ENCODE results near the gene AFF4. TPM values are rescaled to one million over a fixed set of nuclear protein-coding genes. Genes with fewer than 3 reads are reported as not detected.

The AFF4 gene
- total RNA-seq, 2 experiments from 2014 or later = 21.6 to 42.4 TPM

- POLR2A ChIA-PET = interaction anchor here (0.6 kb wide), 1 partner anchor 23 kb away, joined by 3 read pairs; no protein-coding TSS in a partner anchor
- no TSS peak for BruUV-seq (replicated peaks)
- CTCF ChIA-PET (ENCODE audit: unreplicated experiment) = no interaction called here
These were observed 125.6 kb downstream of the AFF4 start for GRCh38 chr5:132837868-132838267.

DNA sequence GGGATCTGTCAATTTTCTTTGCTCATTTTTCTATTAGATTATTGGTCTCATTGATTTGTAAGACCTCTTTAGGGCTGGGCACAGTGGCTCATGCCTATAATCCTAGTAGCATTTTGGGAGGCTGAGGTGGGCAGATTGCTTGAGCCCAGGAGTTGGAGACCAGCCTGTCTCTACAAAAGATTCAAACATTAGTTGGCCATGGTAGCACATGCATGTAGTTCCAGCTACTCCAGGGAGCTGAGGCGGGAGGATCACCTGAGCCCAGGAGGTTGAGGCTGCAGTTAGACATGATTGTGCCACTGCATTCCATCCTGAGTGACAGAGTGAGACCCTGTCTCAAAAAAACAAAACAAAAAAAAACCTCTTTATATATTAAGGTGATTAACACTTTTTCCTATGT is 126.6 kb downstream of the AFF4 start:
- DNase-seq (ENCODE audit: low spot score) = no peak
- BruUV-seq (replicated peaks) = no TSS peak
- TF ChIP-seq CTCF (conservative IDR thresholded peaks at IDR 0.05; ENCODE audit: low read length) (no peak), EZH2phosphoT487 (IDR thresholded peaks at IDR 0.05; ENCODE audit: borderline replicate concordance, low read depth, low read length) (no peak)
- no peaks in the 10 kb centered on the region for H3K9me2 ChIP-seq (ENCODE audit: insufficient read depth, low read length)
- no peaks in the 10 kb centered on the region for H4K20me1 ChIP-seq (ENCODE audit: insufficient read depth, low read length)
- intact Hi-C loops (cut with micrococcal nuclease; ENCODE audit: unreplicated experiment) = loop anchor here (10.0 kb wide), 1 partner anchor 458 kb away; no protein-coding TSS in a partner anchor
- POLR2A ChIA-PET = no interaction called here
- no peaks in the 10 kb centered on the region for H3K79me2 ChIP-seq (ENCODE audit: insufficient read depth, low read depth, low read length)
- no peaks in the 10 kb centered on the region for H3K9me3 ChIP-seq (ENCODE audit: low read length)
- no peak overlapping the region for H3K27ac ChIP-seq (ENCODE audit: low read depth, low read length, poor library complexity, severe bottlenecking)
- no peak overlapping the region for H3K4me3 ChIP-seq (ENCODE audit: low read depth, low read length, poor library complexity, severe bottlenecking)
- H3K4me1 ChIP-seq (ENCODE audit: insufficient read depth, low read length, poor library complexity, severe bottlenecking) = no peaks in the 10 kb centered on the region
- no peak overlapping the region for H2AFZ ChIP-seq (ENCODE audit: low read length)
- CTCF ChIA-PET (ENCODE audit: unreplicated experiment) = no interaction called here
- no peaks in the 10 kb centered on the region for H3K36me3 ChIP-seq (ENCODE audit: insufficient read depth, low read length)
- no peak overlapping the region for H3K4me2 ChIP-seq (ENCODE audit: low read length)

More at GRCh38 chr5:132837868-132838267, 125.6 kb downstream of the AFF4 start:
- H2AFZ ChIP-seq (ENCODE audit: low read length) = no peak overlapping the region
- no peaks in the 10 kb centered on the region for H3K9me2 ChIP-seq (ENCODE audit: insufficient read depth, low read length)
- H3K79me2 ChIP-seq (ENCODE audit: insufficient read depth, low read depth, low read length) = no peaks in the 10 kb centered on the region
- no peak overlapping the region for H3K4me2 ChIP-seq (ENCODE audit: low read length)
- H3K9me3 ChIP-seq (ENCODE audit: low read length) = no peaks in the 10 kb centered on the region
- no peak for TF ChIP-seq EZH2phosphoT487 (IDR thresholded peaks at IDR 0.05; ENCODE audit: borderline replicate concordance, low read depth, low read length)
- no peak for TF ChIP-seq CTCF (conservative IDR thresholded peaks at IDR 0.05; ENCODE audit: low read length)
- no peak overlapping the region for H3K4me3 ChIP-seq (ENCODE audit: low read depth, low read length, poor library complexity, severe bottlenecking)
- DNase-seq (ENCODE audit: low spot score) = no peak
- H4K20me1 ChIP-seq (ENCODE audit: insufficient read depth, low read length) = no peaks in the 10 kb centered on the region
- H3K36me3 ChIP-seq (ENCODE audit: insufficient read depth, low read length) = no peaks in the 10 kb centered on the region
- no peaks in the 10 kb centered on the region for H3K4me1 ChIP-seq (ENCODE audit: insufficient read depth, low read length, poor library complexity, severe bottlenecking)
- intact Hi-C loops (cut with micrococcal nuclease; ENCODE audit: unreplicated experiment) = loop anchor here (10.0 kb wide), 1 partner anchor 457 kb away; no protein-coding TSS in a partner anchor
- no peak overlapping the region for H3K27ac ChIP-seq (ENCODE audit: low read depth, low read length, poor library complexity, severe bottlenecking)

DNA sequence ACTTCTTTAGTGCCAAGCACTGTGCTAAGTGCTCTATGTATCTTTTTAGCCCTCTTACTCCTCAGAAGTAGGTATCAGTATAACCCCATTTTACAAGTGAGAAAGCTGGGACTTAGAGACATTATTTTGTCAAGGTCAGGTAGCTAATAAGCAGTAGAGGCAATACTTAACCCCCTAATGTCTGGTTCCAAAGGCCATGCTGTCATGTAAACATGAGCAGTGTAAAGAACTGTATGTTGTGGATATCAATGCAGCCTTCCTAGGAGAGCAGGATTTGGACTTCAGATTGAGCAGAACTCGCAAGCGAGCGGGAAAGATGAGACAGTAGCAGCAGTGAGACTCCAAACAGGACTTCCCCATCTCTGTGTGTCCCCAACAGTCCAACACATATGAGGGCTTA is 129.4 kb downstream of the AFF4 start:
- no TSS peak for BruUV-seq (replicated peaks)
- Histone ChIP-seq H3K4me2 (ENCODE audit: low read length) (no peak overlapping the region), H3K79me2 (ENCODE audit: insufficient read depth, low read depth, low read length) (no peaks in the 10 kb centered on the region), H3K4me1 (ENCODE audit: insufficient read depth, low read length, poor library complexity, severe bottlenecking) (peaks cover 5% of the 10 kb centered on the region), H3K4me3 (ENCODE audit: low read depth, low read length, poor library complexity, severe bottlenecking) (no peak overlapping the region), H3K9me3 (ENCODE audit: low read length) (no peaks in the 10 kb centered on the region), H3K27ac (ENCODE audit: low read depth, low read length, poor library complexity, severe bottlenecking) (no peak overlapping the region), H4K20me1 (ENCODE audit: insufficient read depth, low read length) (no peaks in the 10 kb centered on the region), H2AFZ (ENCODE audit: low read length) (no peak overlapping the region), H3K9me2 (ENCODE audit: insufficient read depth, low read length) (no peaks in the 10 kb centered on the region), H3K36me3 (ENCODE audit: insufficient read depth, low read length) (no peaks in the 10 kb centered on the region)
- intact Hi-C loops (cut with micrococcal nuclease; ENCODE audit: unreplicated experiment) = loop anchor here (5.0 to 10.0 kb wide), 2 partner anchors 48 to 461 kb away; no protein-coding TSS in a partner anchor
- no peak for TF ChIP-seq CTCF (conservative IDR thresholded peaks at IDR 0.05; ENCODE audit: low read length)
- TF ChIP-seq EZH2phosphoT487 (IDR thresholded peaks at IDR 0.05; ENCODE audit: borderline replicate concordance, low read depth, low read length) = no peak
- no peak for DNase-seq (ENCODE audit: low spot score)
- ChIA-PET CTCF (ENCODE audit: unreplicated experiment) (no interaction called here), POLR2A (interaction anchor here (0.6 to 0.7 kb wide), 2 partner anchors 493 to 822 kb away, joined by 3 read pairs; no protein-coding TSS in a partner anchor)

Data from OCI-LY7 (cell line).